Neuron (in vitro differentiated cells): ENCODE results near the gene WRAP73.

ENCODE experiments used
- H2AFZ ChIP-seq: one replicate; pipeline ENCODE4 v1.6.1; 2013; ENCODE audit warnings: low read depth, mild to moderate bottlenecking, inconsistent platforms, low read length, moderate library complexity
- H3K27me3 ChIP-seq: one replicate; pipeline ENCODE4 v1.6.1; 2013; ENCODE audit warnings: low read length; ENCODE audit not compliant: insufficient read depth
- H3K36me3 ChIP-seq: one replicate; pipeline ENCODE4 v1.6.1; 2013; ENCODE audit warnings: low read length; ENCODE audit not compliant: insufficient read depth
- H3K4me1 ChIP-seq: one replicate; pipeline ENCODE4 v1.6.1; 2013; ENCODE audit warnings: low read length; ENCODE audit not compliant: insufficient read depth
- H3K4me3 ChIP-seq: 2 replicates; pipeline ENCODE4 v1.5.1; 2013; ENCODE audit warnings: mild to moderate bottlenecking, low read length, moderate library complexity
- H3K9me3 ChIP-seq: one replicate; pipeline ENCODE4 v1.6.1; 2013; ENCODE audit warnings: low read length

Gene WRAP73

DNA sequence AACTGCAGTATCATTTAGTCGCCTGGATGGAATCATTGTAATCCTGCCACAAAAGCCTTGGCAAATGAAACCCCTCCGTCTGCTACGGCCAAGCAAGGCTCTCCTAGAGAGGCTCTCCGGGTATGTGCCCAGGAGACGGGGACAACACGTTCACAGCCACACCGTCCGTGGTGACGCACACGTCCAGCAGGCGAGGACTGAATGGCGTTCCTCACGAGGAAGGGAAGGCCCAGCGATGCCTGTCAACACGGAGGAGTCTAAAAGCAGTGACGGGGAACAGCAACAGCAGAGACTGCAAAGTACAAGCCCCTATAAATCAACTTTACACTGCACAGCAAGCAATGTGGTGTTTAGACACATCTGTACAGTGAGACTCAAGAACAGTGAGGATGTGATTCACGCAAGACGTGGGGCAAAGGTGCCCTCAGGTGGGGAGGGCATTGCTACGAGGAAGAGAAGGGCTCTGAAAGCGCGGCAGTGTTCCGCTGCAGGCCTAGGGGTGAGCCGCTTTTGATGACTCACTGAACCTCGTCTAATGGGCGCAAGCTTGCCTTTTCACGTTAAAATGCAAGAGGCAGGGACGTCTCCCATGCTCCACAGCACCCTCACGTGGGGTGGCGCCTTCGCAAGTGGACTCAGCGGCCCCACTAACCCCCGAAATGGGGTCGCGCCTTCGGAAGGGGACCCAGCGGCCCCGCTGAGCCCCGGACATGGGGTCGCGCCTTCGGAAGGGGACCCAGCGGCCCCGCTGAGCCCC is 6.8 kb downstream of the WRAP73 start:
- H3K4me3 ChIP-seq = no peak overlapping the region
- no peak overlapping the region for H2AFZ ChIP-seq
- H3K9me3 ChIP-seq = no peaks in the 10 kb centered on the region
- peaks cover 39% of the 10 kb centered on the region for H3K36me3 ChIP-seq
- no peaks in the 10 kb centered on the region for H3K4me1 ChIP-seq
- H3K27me3 ChIP-seq = no peaks in the 10 kb centered on the region

DNA sequence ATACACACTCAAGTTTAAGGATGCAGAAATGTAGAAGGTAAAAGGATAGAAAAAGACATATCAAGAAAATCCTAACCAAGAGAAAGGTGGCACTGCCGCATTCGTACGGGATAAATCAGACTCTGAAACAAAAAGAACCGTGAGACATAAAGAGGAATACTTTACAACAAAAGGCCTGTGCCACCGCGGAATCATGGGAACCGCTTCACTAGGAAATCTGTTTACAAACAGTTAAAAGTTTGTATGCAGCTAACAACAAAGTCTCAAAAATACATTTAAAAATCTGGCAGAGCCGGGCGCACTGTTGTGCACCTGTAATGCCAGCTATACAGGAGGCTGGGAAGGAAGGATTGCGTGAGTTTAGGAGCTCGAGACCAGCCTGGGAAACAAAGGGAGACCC is 8.1 kb downstream of the WRAP73 start:
- no peak overlapping the region for H2AFZ ChIP-seq
- peaks cover 42% of the 10 kb centered on the region for H3K36me3 ChIP-seq
- H3K27me3 ChIP-seq = no peaks in the 10 kb centered on the region
- H3K4me1 ChIP-seq = no peaks in the 10 kb centered on the region
- H3K4me3 ChIP-seq = no peak overlapping the region
- H3K9me3 ChIP-seq = no peaks in the 10 kb centered on the region

DNA sequence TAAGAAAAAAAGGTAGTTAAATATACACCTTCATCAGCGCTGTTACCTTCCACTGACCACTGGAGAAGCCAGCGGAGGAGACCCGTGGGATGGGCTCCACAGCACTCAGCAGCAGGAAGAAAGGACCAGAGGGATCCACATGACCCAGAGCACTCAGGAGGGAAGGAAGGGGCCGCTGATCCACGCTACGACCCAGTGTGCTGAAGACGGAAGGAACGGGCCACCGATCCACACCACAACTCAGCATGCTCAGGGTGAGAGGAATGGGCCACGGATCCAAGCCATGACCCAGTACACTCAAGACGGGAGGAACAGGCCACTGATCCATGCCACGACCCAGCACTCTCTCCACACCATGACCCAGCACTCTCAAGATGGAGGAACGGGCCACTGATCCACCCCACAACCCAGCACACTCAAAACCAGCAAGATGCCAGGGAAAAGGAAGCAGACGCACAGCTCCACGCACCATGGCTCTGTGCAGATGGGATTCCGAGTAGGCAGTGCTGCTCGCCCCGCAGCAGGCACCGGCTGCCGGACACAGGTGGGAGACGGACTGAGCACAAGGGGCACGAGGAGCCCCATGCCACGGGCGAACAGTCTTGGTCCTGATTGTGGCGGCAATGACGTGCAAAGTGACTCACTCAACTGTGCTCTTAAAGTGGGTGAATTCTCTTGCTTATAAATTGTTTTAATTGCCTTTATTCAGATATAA is 8.7 kb downstream of the WRAP73 start:
- Histone ChIP-seq H3K4me3 (no peak overlapping the region), H3K9me3 (no peaks in the 10 kb centered on the region), H3K27me3 (no peaks in the 10 kb centered on the region), H3K36me3 (peaks cover 42% of the 10 kb centered on the region), H2AFZ (no peak overlapping the region), H3K4me1 (no peaks in the 10 kb centered on the region)

DNA sequence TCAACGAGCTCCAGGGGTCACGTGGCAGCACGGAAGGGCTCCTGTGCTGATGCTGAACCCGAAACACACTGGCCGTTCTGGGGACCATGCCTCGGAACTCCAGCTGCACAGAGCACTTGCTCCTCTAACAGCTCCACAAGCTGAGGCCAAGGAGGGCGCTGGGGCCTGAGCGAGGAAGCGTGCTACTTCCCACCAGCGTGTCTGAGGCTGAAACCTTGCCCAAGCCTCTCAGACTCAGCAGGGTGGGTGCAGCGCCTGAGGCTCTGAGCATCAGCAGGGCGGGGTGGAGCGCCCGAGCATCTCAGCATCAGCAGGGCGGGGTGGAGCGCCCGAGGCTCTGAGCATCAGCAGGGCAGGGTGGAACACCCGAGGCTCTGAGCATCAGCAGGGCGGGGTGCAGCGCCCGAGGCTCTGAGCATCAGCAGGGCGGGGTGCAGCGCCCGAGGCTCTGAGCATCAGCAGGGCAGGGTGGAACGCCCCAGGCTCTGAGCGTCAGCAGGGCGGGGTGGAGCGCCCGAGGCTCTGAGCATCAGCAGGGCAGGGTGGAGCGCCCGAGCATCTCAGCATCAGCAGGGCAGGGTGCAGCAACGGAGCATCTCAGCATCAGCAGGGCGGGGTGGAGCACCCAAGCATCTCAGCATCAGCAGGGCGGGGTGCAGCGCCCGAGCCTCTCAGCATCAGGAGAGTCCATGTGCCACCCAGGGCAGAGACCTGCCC is 9.6 kb downstream of the WRAP73 start:
- Histone ChIP-seq H3K4me3 (no peak overlapping the region), H3K4me1 (no peaks in the 10 kb centered on the region), H3K9me3 (no peaks in the 10 kb centered on the region), H2AFZ (no peak overlapping the region), H3K27me3 (no peaks in the 10 kb centered on the region), H3K36me3 (peaks cover 40% of the 10 kb centered on the region)

GRCh38 chr1:3639397-3639911 is 10.4 kb downstream of the WRAP73 start:
- H3K4me3 ChIP-seq = no peak overlapping the region
- H3K9me3 ChIP-seq = no peaks in the 10 kb centered on the region
- H3K36me3 ChIP-seq = peaks cover 43% of the 10 kb centered on the region
- no peaks in the 10 kb centered on the region for H3K27me3 ChIP-seq
- H2AFZ ChIP-seq = no peak overlapping the region
- H3K4me1 ChIP-seq = no peaks in the 10 kb centered on the region

GRCh38 chr1:3638676-3639075 is 11.2 kb downstream of the WRAP73 start:
- peaks cover 49% of the 10 kb centered on the region for H3K36me3 ChIP-seq
- no peak overlapping the region for H3K4me3 ChIP-seq
- H2AFZ ChIP-seq = no peak overlapping the region
- no peaks in the 10 kb centered on the region for H3K4me1 ChIP-seq
- no peaks in the 10 kb centered on the region for H3K9me3 ChIP-seq
- no peaks in the 10 kb centered on the region for H3K27me3 ChIP-seq

DNA sequence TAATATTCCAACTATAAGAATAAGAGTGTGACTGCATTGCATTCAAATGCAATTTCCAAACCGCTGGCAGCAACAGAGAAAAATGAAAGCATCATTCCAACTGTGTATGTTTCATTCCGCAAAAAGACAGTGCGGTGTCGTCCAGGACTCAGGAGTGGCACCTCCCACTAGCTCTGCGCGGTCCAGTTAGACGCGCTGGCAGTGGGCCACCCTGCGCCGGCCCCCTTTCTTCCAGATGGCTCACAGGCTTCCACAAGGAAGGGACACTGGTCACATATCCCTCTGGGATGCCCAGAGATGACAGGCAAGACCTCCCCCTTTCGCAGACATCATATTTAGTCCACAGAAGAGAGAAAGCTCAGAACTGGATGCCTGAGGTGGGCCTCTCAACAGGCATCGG is 11.9 kb downstream of the WRAP73 start:
- H3K4me1 ChIP-seq = no peaks in the 10 kb centered on the region
- H2AFZ ChIP-seq = no peak overlapping the region
- no peak overlapping the region for H3K4me3 ChIP-seq
- H3K36me3 ChIP-seq = peaks cover 49% of the 10 kb centered on the region
- no peaks in the 10 kb centered on the region for H3K9me3 ChIP-seq
- no peaks in the 10 kb centered on the region for H3K27me3 ChIP-seq

- H2AFZ ChIP-seq = no peak overlapping the region
Observed at GRCh38 chr1:3636531-3636930, 13.4 kb downstream of the WRAP73 start.

DNA sequence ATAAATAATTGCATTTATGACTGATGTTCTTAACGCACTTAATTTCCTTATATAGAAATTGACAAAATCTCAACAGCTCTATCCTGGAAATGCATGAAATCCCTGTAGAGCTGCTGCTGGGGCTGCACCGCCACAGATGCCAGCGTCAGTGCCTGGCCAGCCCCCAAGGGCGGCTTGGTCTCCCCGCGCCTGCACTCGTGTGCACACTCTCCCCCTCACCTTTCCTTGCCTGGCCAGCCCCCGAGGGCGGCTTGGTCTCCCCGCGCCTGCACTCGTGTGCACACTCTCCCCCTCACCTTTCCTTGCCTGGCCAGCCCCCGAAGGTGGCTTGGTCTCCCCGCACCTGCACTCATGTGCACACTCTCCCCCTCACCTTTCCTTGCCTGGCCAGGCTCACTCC is 13.8 kb downstream of the WRAP73 start:
- no peak overlapping the region for H2AFZ ChIP-seq
- peaks cover 44% of the 10 kb centered on the region for H3K36me3 ChIP-seq
- peaks cover 3% of the 10 kb centered on the region for H3K4me1 ChIP-seq
- H3K27me3 ChIP-seq = no peaks in the 10 kb centered on the region
- H3K9me3 ChIP-seq = no peaks in the 10 kb centered on the region
- no peak overlapping the region for H3K4me3 ChIP-seq

More at GRCh38 chr1:3636531-3636930, 13.4 kb downstream of the WRAP73 start:
- H3K27me3 ChIP-seq = no peaks in the 10 kb centered on the region
- H3K36me3 ChIP-seq = peaks cover 48% of the 10 kb centered on the region
- no peak overlapping the region for H3K4me3 ChIP-seq
- no peaks in the 10 kb centered on the region for H3K9me3 ChIP-seq
- peaks cover 2% of the 10 kb centered on the region for H3K4me1 ChIP-seq

- Histone ChIP-seq H3K4me3 (no peak overlapping the region), H3K27me3 (no peaks in the 10 kb centered on the region), H3K4me1 (peaks cover 3% of the 10 kb centered on the region), H3K9me3 (no peaks in the 10 kb centered on the region), H3K36me3 (peaks cover 54% of the 10 kb centered on the region), H2AFZ (no peak overlapping the region)
Observed at GRCh38 chr1:3634059-3634800, 15.7 kb downstream of the WRAP73 start.

DNA sequence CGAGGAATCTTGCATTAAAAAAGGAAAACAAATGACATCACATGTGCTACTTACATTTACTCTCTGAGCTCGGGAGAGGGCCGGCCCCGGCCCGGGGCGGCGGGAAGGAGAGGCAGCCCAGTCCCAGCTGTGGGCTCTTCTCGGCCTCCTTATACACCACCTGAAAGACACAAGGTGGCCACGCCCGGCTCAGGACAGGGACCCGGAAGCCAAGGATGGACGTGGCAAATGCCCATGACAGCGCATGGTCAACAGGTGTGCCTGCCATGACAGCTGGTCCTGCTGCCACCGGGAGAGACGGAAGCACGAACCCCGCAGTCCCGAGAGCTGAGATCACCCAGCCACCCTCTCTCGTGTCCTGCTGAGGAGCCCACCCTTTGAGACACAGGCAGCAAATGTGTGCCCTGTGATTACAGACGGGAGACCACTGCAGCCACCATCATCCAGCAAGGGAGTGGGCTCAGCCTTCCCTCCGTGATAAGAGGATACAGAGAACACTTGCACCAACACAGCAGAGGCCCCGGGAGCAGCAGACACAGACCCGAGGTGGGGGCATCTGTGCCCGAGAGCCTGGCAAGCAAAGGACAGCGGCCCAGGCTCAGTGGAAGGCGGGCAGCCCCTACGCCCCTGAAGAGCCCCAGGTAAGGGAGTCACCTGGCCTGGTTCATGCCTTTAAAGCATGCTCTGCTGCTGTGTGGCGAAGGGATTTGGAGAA is 16.4 kb downstream of the WRAP73 start:
- H3K9me3 ChIP-seq = no peaks in the 10 kb centered on the region
- peaks cover 58% of the 10 kb centered on the region for H3K36me3 ChIP-seq
- no peak overlapping the region for H3K4me3 ChIP-seq
- H2AFZ ChIP-seq = no peak overlapping the region
- no peaks in the 10 kb centered on the region for H3K27me3 ChIP-seq
- peaks cover 3% of the 10 kb centered on the region for H3K4me1 ChIP-seq

GRCh38 chr1:3632716-3633343 is 17.1 kb downstream of the WRAP73 start:
- Histone ChIP-seq H3K4me3 (no peak overlapping the region), H2AFZ (no peak overlapping the region), H3K9me3 (no peaks in the 10 kb centered on the region), H3K36me3 (peaks cover 58% of the 10 kb centered on the region), H3K27me3 (no peaks in the 10 kb centered on the region), H3K4me1 (peaks cover 3% of the 10 kb centered on the region)
